SH-SY5Y (cell line): ENCODE results near the gene MEF2B.

Experiments used
- GATA2 ChIP-seq: IDR thresholded peaks from 2 replicates; pipeline ENCODE4 v1.6.1; 2011; ENCODE audit warnings: mild to moderate bottlenecking, low read depth, low read length
- GATA3 ChIP-seq: IDR thresholded peaks from 2 replicates; pipeline ENCODE4 v1.6.1; 2011; ENCODE audit warnings: low read depth, mild to moderate bottlenecking, low read length, moderate library complexity

DNA sequence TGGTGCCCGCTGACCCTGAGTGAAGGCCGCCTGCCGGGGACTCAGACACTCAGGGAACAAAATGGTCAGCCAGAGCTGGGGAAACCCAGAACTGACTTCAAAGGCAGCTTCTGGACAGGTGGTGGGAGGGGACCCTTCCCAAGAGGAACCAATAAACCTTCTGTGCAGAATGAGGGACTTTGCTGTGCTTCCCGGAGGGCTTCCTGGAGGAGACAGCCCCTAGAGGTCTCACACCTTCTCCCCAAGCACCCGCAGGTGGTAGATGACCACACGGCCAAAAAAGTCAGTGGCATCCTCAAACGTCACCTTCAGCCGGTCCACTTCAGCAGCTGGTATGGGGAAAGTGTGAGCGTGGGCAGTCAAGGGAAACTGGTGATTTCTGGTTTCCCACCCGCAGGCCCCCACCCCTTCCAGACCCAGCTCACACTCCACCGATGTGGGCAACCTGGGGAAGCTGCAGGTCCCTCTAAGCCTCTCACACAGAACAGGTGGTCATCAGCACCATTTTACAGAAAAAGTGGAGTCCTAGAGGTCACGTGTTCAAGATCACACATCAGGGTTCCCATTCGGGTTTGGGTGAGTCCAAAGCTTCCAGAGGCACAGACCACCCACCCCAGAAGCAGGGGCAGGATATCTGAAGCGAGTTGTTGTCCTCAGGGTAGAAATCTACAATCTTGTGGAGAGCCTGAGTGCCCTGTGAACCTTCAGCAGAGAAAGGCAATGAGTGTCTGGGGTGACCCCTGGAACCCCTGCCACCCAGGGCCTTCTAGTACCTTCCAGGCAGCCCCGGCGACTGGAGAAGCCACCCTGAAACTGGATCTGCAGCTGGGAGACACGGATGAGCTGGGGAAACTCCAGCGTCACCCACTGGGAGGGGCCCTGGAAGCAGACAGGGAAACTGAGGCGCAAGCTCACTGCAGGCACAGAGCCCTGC is 31.9 kb upstream of the MEF2B start:
- TF ChIP-seq GATA2 (no peak), GATA3 (no peak)
